HTR-8/SVneo (cell line): ENCODE results near the gene DTD1.
A peak's percentile ranks its signal among the peaks of the same experiment; 100 is the strongest.

Experiments used
- DNase-seq: peaks from one replicate; pipeline ENCODE4 v3.0.0; 2011; ENCODE audit warnings: low spot score, mixed read lengths; ENCODE audit not compliant: insufficient read length
- FAIRE-seq: peaks from 2 replicates; lab custom pipeline; 2011; peaks lifted over from hg19 to GRCh38; lab: Jason Lieb, UNC

The DTD1 gene

GRCh38 chr20:18613553-18613952, 25.7 kb downstream of the DTD1 start:
- DNase-seq (no peak), FAIRE-seq (no peak)

- DNase-seq = no peak
- no peak for FAIRE-seq
Observed at GRCh38 chr20:18614244-18614643, 26.4 kb downstream of the DTD1 start.

GRCh38 chr20:18615020-18615650, 27.3 kb downstream of the DTD1 start:
- DNase-seq (no peak), FAIRE-seq (no peak)

GRCh38 chr20:18621004-18621403, 33.1 kb downstream of the DTD1 start:
- DNase-seq (no peak), FAIRE-seq (no peak)

GRCh38 chr20:18623156-18623910, 35.5 kb downstream of the DTD1 start:
- FAIRE-seq (no peak), DNase-seq (no peak)

- DNase-seq (no peak), FAIRE-seq (no peak)
Observed at GRCh38 chr20:18624948-18625347, 37.1 kb downstream of the DTD1 start.

- DNase-seq = no peak
- FAIRE-seq = no peak
Observed at GRCh38 chr20:18625907-18626655, 38.2 kb downstream of the DTD1 start.

GRCh38 chr20:18628330-18628920, 40.6 kb downstream of the DTD1 start:
- no peak for FAIRE-seq
- no peak for DNase-seq

GRCh38 chr20:18632196-18632789, 44.4 kb downstream of the DTD1 start:
- DNase-seq (peak; percentile 51), FAIRE-seq (peak; percentile 20)

GRCh38 chr20:18633411-18633810, 45.6 kb downstream of the DTD1 start:
- FAIRE-seq (no peak), DNase-seq (no peak)

- FAIRE-seq = no peak
- DNase-seq = no peak
Observed at GRCh38 chr20:18634501-18634900, 46.6 kb downstream of the DTD1 start.

- no peak for FAIRE-seq
- no peak for DNase-seq
Observed at GRCh38 chr20:18635380-18635779, 47.5 kb downstream of the DTD1 start.

GRCh38 chr20:18637224-18637623, 49.4 kb downstream of the DTD1 start:
- DNase-seq (no peak), FAIRE-seq (no peak)

GRCh38 chr20:18638768-18639167, 50.9 kb downstream of the DTD1 start:
- no peak for DNase-seq
- FAIRE-seq = no peak

- FAIRE-seq = no peak
- no peak for DNase-seq
Observed at GRCh38 chr20:18639501-18639979, 51.7 kb downstream of the DTD1 start.

GRCh38 chr20:18645196-18645745, 57.4 kb downstream of the DTD1 start:
- FAIRE-seq (no peak), DNase-seq (no peak)

GRCh38 chr20:18645851-18646250, 58.0 kb downstream of the DTD1 start:
- no peak for FAIRE-seq
- no peak for DNase-seq

GRCh38 chr20:18647777-18648176, 59.9 kb downstream of the DTD1 start:
- FAIRE-seq = no peak

GRCh38 chr20:18650224-18650623, 62.4 kb downstream of the DTD1 start:
- no peak for DNase-seq
- FAIRE-seq = no peak

More at GRCh38 chr20:18647777-18648176, 59.9 kb downstream of the DTD1 start:
- no peak for DNase-seq
